SIG-M5 (cell line): ENCODE measurements around the gene GPX7.

Experiments used
- DNase-seq: peaks from one replicate; lab custom pipeline; 2025; lab: John Stamatoyannopoulos, UW

The GPX7 gene

GRCh38 chr1:52629325-52629643 lies 27.1 kb downstream of the GPX7 start:
- no peak for DNase-seq

DNA sequence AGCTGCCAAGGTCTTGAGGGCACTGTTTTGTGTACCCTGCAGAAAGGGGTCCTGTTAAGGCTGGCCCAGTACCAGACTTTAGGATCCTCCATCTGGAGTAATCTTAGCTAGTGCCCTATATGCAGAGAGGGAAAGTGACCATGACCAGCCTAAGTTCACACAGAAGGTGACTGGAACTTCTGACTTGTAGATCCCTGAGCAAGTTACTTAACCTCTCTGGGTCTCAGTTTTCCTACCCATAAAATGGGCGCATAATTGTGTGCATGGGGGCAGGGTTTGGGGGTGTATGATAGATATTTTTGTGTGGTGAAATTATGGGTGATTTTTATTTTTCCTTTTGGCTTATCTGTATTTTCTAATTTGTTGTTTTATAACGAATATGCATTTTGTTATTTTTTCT lies 27.5 kb downstream of the GPX7 start:
- DNase-seq = no peak

DNA sequence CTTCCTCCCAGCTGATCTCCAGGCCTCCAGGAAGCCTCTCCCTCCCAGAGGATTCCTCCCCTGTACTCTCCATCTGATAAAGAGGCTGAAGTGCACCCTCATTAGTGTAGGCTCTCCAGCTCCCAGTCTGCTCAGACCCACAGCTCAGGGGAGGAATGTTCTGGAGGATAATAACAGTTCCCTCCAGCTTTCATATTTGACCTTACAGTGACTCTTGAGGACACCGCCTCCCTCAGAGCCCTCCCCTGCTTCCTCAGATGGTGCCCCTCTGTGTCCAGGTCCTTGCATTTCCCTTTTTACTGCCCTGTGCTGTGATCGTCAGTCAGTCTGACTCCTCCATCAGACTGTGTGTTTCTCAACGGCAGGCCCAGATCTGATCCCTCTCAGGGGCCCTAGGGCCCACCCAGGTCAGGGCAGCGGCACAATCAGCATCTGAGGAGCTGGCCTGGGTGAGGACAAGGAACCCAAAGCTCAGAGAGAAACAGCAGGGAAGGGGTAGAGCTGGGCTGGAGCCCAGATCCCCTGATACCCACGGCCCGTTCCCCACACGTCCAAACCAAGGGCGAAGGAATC lies 29.7 kb downstream of the GPX7 start:
- DNase-seq = no peak

GRCh38 chr1:52632732-52633290 lies 30.6 kb downstream of the GPX7 start, which contains the start of gene SHISAL2A:
Gene SHISAL2A, plus strand, starts transcription at chr1:52633168. Its CDS starts 326 bp downstream, at chr1:52633494.
- no peak for DNase-seq

GRCh38 chr1:52633291-52633754 lies 31.2 kb downstream of the GPX7 start:
- DNase-seq = no peak

DNA sequence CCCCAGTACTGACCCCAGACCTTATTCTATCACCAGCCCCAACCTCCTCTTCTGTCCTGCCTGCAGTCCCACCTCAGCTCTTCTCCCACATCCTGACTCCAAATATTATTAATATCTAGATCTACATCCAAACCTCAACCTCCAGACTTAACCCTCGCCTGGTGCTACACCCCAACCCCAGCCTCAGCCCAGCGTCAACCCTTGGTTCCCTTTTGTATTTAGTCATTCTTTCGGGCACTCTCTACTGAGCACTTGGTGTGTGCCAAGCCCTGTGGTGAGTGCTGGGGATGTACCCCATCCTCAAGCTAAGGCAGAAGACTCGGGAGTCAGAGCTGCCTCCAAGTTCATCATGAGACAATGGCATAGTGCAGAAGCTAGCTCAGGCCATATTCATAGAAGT lies 31.9 kb downstream of the GPX7 start:
- DNase-seq = no peak

DNA sequence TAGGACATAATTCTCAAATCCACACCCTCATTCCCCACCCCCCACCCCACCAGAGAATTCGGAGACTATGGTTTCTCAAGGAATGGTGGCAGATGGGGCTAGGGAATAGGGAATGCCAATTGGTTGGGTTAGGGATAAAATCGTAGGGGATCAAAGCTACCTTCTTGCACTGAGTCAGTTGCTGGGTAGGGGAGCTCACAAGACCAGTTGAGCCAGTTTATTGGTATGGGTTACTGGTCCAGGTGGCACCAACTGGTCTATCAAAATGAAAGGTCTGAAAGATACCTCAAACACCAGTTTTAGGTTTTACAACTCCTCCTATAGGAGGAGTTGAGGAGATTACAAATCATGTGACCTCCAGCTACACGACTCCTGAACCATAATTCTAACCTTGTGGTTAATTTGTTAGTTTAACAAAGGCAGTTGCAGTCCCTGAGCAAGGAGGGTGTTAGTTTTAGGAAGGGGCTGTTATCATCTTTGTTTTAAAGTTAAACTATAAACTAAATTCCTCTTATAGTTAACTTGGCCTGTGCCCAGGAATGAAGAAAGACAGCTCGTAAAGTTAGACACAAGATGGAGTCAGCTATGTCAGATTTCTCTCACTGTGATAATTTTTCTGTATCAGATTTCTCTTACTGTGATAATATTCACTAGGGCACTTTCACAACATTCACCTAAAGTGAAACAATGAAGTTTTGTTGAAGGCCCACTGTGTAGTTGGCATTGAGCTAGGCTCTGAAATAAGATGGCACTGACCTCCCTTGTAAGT lies 33.3 kb downstream of the GPX7 start:
- no peak for DNase-seq

DNA sequence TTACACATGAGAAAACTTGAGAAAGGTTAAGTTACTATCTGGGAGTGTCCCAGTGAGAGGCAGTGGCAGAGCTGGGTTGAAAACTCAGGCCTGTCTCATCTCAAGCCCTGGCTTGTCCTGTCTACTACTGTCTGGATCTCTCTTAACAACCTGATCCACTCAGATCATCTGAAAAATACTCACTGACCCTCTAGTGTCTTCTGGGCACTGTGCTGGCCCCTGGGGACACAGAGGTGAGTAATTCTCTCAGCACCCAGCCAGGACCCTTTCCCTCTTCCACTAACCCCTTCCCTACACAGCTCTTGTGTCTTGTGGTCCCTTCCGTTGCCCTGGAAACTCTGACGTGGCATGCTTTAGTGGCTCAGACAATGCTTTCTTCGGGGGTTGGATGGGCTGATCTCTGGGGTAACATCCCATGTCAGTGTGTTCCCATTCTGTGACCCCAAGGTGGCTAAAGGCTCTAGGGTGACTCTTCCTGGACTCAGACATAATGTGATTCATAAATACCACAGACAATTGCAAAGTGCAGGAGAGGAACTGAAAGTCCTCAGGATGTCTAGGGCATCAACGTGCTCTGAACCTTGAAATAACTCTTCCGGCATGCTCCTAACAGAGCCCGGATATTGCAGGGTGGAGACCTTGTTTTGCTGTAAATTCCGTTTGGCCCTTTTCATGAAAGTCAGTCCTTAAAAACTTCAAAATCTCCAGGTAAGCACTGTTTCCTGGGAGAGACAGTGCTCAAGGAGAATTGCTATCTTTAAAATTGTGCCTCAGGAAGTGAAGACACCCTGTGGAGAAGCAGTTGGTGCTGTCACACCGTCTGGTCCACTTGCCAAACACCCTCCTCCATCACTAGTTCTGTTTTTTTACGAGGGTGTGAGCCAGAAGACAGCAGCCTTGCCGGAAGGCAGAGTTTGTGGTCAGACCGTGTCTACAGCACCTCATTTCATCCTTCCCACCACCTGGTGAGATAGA lies 34.8 kb downstream of the GPX7 start:
- DNase-seq = peak; percentile 88

GRCh38 chr1:52637946-52638345 lies 35.8 kb downstream of the GPX7 start:
- no peak for DNase-seq

GRCh38 chr1:52640697-52641096 lies 38.5 kb downstream of the GPX7 start:
- no peak for DNase-seq

- DNase-seq = no peak
Observed at GRCh38 chr1:52641307-52641706, 39.1 kb downstream of the GPX7 start.

- no peak for DNase-seq
Observed at GRCh38 chr1:52645261-52645660, 43.1 kb downstream of the GPX7 start.

- no peak for DNase-seq
Observed at GRCh38 chr1:52651904-52652303, 49.7 kb downstream of the GPX7 start.

DNA sequence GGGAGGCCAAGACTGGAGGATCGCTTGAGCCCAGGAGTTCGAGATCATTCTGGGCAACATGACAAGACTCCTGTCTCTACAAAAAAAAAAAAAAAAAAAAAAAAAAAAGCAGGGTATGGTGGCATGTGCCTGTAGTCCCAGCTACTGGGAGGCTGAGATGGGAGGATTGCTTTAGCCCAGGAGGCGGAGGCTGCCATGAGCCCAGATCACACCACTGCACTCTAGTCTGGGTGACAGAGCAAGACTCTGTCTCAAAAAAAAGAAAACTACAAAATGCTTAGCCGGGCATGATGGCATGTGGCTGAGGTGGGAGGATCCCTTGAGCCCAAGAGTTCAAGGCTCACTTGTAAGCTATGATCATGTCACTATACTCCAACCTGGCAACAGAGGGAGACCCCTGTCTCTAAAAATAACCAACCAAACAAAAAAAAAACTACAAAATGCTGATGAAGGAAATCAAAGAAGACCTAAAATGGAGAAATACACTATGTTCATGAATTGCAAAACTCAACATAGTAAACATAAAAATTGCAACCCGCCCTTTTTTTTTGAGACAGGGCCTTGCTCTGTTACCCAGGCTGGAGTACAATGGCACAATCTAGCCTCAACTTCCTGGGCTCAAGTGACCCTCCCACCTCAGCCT lies 51.2 kb downstream of the GPX7 start:
- DNase-seq = no peak

- DNase-seq = no peak
Observed at GRCh38 chr1:52654063-52654462, 51.9 kb downstream of the GPX7 start.

- no peak for DNase-seq
Observed at GRCh38 chr1:52657702-52658101, 55.5 kb downstream of the GPX7 start.
